Measurements from ENCODE around the gene CENPT. TPM values are rescaled to one million over a fixed set of nuclear protein-coding genes. Genes with fewer than 3 reads are reported as not detected.
A peak's percentile ranks its signal among the peaks of the same experiment; 100 is the strongest.

Gene CENPT
- total and polyA plus RNA-seq, 2 of the 13 experiments (the other 11 are each of a cell fraction or from before 2014, with no cell fraction given) = 40.9 to 43.3 TPM

- TF ChIP-seq DPF2 (CRISPR knock-in tag; IDR thresholded peaks at IDR 0.05; ENCODE audit: borderline replicate concordance, low read depth) (no peak), ZBTB38 (CRISPR knock-in tag; IDR thresholded peaks at IDR 0.05) (peak; percentile 11; the same call in 1 of the 2 replicates), ZFP90 (CRISPR knock-in tag; IDR thresholded peaks at IDR 0.05; ENCODE audit: borderline replicate concordance) (0 out of 2 replicates have a peak, but pooled peaks have one; percentile 1), ZNF597 (CRISPR knock-in tag; IDR thresholded peaks at IDR 0.05) (no peak), ZNF337 (CRISPR knock-in tag; IDR thresholded peaks at IDR 0.05; ENCODE audit: borderline replicate concordance, low read depth) (no peak), ATF1 (CRISPR knock-in tag; IDR thresholded peaks at IDR 0.05) (no peak), NBN (conservative IDR thresholded peaks at IDR 0.05) (no peak), POGK (CRISPR knock-in tag; conservative IDR thresholded peaks at IDR 0.05) (no peak), ZMAT3 (CRISPR knock-in tag; conservative IDR thresholded peaks at IDR 0.05) (0 out of 2 replicates have a peak, but pooled peaks have one; percentile 28), SNRNP70 (IDR thresholded peaks at IDR 0.05; ENCODE audit: low read depth, low read length) (no peak), TOPORS (CRISPR knock-in tag; IDR thresholded peaks at IDR 0.05) (no peak), ZNF563 (CRISPR knock-in tag; IDR thresholded peaks at IDR 0.05) (no peak), ZBTB3 (CRISPR knock-in tag; IDR thresholded peaks at IDR 0.05; ENCODE audit: borderline replicate concordance, low read depth) (no peak), PATZ1 (CRISPR knock-in tag; IDR thresholded peaks at IDR 0.05) (no peak), SOX13 (IDR thresholded peaks at IDR 0.05) (no peak), SOX13 (CRISPR knock-in tag; conservative IDR thresholded peaks at IDR 0.05 in 1 of 2, IDR thresholded peaks at IDR 0.05 in 1 of 2) (no peak), SPEN (CRISPR knock-in tag; IDR thresholded peaks at IDR 0.05; ENCODE audit: low read depth) (peak; percentile 2; the same call in 1 of the 2 replicates), SRF (IDR thresholded peaks at IDR 0.05; ENCODE audit: low read depth, low read length) (no peak), GATA4 (IDR thresholded peaks at IDR 0.05; ENCODE audit: borderline replicate concordance, low read depth) (no peak), MTERF4 (CRISPR knock-in tag; IDR thresholded peaks at IDR 0.05) (0 out of 2 replicates have a peak, but pooled peaks have one; percentile 45), IKZF5 (CRISPR knock-in tag; IDR thresholded peaks at IDR 0.05) (no peak), EED (CRISPR knock-in tag; IDR thresholded peaks at IDR 0.05) (no peak), IRF1 (CRISPR knock-in tag; IDR thresholded peaks at IDR 0.05; ENCODE audit: low read depth) (no peak)
Measured at GRCh38 chr16:67843343-67843765, 4.1 kb downstream of the CENPT start (continued).
